Ammon's horn (tissue), 1 donor: ENCODE results near the gene INSRR.

ENCODE experiments used
- DNase-seq: peaks from one replicate; pipeline ENCODE4 v3.0.0-alpha.2; 2016; ENCODE audit warnings: low spot score

INSRR gene

DNA sequence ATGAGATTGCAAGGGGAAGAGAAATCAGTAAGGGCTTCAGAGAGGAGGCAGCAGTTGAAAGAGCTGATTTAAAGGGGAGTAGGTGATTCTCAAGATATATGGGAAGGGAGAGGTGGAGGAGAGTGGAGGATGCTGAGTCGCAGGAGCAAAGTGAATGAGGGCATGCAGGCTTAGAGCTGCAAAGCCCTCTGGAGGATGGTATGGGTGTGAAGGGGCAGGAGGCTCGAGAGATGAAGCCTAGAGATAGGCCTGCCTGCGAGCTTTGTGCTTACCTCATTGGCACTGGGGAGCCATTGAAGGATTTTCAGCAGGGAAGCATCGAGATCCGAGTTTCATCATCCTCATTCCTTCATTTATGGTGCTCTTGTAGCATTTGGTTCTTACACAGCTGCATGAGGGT lies 26.5 kb downstream of the INSRR start:
- no peak for DNase-seq

DNA sequence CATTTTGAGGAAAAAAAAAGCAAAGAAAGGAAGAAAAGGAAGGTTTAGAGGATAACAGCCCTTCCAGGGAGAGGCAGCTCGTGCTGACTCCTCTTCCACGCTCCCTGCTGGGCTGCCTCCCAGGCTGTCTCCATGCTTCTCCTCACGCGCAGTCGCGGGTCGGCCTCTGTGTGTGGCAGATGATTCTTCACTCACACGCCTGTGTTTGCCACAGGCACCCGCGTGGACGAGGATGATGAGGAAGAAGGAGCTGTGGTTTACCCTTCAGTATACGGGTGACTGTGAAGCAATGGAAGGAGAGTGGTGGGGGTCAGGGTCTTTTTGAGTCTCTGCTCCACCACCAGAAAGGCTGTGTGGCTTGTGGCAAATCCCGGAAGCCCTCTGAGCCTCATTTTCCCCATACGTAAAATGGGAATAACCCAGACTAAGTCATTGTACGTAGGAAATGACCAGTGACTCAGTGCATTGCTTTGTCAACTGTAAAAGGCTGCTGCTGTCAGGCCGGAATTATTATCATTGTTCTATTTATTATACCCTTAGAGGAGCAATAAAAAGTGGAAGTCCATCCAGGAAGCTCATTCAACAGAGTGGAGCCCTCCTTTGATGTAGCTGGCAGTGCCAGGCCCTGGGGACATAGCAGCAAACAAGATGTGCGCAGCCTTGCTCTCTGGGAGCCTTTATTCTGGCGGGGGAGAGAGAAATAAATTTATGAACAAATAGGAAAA lies 30.4 kb downstream of the INSRR start:
- no peak for DNase-seq

DNA sequence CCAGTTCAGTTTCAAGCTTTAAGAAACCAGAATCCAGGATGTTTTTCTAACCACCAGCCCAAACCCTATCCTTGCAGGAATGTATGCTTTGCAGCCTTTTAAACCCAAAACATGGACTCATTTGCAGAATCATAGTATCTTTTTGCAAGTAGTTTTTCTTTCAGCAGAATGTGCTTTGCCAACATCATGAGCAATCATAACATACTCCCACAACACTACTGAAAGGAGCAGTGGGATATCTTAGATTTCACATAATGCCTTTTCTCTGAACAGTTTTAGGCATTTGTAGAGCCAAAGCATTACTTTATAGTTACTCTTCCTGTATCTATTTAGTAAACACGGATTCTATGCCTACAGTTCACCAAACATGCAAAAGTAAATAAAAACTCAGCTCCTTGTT lies 32.3 kb downstream of the INSRR start:
- DNase-seq: no peak

DNA sequence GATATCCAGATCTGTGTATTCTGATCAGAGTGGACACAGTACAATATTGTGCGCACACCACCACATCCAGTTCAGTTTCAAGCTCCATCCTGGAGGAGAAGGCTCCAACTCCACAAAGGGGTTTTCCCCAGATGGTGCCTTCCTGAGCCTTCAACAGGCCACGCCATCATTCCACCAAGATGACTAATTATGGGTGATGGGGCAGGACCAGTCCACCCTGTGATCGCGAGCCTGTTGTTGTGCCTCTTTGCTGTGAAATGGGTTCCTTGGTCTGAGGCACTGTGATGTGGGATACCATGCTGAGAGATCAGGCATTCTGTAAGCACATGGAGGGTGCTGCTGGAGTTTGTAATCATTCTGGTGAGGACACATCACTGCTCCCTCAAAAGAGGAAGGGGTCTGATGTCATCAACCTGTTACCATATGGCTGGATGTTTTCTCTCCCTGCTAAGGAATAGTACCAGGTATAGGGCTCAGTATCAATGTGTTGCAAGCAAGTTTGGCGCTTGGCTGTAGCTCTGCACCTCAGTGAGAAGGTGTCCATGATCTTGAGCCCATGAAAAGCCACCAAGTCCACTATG lies 35.6 kb downstream of the INSRR start:
- DNase-seq: no peak

DNA sequence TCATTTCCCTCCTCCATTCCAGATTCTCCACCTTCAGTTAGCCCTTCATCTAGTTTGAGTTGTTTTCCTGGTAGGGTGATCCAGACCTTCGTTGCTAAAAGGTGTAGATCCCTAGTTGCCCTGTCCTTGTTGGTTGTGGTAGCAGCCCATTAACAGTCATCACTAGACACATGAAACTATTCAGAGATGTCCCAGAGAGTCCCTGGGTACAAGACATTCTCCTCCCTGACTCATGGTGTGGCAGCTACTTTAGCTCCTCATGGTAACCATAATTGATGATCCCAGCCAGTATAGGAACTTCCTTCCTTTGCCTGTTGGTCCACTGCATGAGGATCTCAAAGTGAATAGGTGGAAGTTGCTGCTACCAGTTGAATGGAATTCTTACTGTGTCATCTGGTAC lies 36.2 kb downstream of the INSRR start:
- DNase-seq: no peak

DNA sequence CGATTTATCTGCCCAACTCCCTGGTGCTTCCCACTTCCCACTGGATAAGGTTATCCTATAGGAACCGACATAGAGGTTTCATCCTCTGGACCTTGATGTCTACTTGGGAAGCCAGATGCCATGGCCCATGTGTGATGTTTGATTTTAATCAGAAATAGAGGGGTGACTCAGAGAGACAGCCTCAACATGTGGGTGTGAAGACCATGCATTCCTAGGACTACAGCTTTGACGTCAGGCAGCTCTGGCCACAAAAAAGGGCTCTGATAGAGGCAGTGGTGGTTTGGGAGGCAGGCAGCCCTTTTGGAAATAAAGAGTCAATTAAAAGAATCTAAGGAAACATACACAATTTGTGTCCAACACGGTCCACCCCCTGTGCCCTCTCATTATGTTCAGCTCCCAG lies 37.1 kb downstream of the INSRR start:
- no peak for DNase-seq

DNA sequence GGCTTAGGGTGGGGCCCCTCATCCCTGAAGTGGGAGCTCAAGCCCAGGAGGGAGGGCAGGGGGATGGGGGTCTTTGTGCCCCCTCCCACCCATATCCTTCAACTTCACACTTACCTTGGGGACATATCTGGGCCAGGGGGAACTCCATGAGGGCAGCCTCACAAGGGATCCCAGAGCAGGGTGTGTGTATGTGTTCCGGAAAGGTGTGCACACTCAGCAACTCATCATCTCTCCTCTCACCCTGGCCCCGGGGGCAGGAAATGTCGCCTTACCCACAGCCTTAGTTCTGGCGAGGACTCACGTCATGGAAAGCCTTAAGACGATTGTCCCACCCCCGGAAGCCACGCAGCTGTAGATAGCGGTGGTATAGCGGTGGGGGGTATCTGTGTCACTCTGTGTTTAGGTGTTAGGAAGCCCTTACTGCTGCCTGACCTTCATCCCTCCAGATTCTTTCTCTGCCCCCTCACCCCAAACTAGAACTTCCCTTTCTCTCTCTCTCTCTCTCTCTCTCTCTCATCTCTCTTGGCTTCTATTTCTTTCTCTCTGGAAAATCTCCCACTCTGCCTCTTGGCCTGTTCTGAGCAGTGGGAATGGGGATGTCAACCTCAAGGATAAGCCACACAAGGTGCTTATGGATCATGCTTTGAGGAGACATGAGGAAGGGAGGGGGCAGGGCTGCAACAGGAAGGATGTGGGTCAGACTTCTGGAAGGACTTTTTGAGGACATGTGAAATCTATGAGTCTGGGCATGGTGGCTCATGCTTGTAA lies 42.2 kb downstream of the INSRR start, which contains the start of gene SH2D2A:
TSS of gene SH2D2A (minus strand) at position 288 of the 768 bp plus-strand sequence. CDS start at position 148, 140 bp downstream.
- DNase-seq: no peak

DNA sequence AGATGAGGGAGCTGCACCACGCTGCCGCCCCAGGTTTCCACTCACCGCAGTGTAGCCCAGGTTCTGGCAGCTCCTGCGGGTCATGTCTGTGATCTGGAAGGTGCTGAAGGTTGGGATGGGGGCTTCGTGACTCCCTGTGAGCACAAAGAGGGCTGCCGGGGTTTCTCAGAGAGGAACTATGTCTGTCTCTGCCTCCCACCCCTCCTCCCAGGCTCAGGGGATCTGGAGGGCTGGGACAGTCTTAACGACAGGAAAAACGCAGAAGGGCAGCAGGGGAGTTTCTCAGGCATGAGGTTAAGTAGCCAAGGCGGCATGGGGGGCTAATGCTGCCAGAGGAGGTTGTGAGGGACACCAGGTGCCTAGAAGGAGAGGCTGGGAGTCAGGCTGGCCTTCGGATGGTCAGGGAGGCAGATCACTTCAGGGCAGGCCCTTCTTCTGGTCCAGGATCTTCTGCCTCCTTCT lies 42.9 kb downstream of the INSRR start:
- no peak for DNase-seq

DNA sequence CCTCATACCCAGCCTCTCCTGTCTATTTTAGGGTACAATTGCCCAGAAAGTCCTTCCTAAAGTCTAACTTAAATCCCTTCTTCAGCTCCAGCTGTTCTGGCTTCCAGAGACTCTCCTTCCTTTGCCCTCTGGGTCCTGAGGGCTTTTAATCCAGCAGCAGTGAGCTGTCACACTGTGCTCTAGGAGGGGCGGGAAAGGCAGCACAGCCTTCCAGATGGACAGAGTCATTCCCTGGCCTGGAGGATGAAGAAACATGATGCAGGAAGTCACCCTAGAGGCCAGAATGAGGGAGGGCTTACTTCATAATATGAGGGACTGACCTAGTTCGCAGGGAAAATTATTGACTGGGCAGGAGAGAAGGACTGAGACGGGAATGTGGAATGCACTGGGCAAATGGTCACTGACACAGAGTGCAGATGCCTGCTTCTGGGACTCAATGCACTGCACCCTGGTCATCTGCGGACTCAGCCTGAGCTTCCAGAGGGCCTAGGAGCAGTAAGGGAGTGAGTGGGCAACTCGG lies 43.5 kb downstream of the INSRR start:
- no peak for DNase-seq

DNA sequence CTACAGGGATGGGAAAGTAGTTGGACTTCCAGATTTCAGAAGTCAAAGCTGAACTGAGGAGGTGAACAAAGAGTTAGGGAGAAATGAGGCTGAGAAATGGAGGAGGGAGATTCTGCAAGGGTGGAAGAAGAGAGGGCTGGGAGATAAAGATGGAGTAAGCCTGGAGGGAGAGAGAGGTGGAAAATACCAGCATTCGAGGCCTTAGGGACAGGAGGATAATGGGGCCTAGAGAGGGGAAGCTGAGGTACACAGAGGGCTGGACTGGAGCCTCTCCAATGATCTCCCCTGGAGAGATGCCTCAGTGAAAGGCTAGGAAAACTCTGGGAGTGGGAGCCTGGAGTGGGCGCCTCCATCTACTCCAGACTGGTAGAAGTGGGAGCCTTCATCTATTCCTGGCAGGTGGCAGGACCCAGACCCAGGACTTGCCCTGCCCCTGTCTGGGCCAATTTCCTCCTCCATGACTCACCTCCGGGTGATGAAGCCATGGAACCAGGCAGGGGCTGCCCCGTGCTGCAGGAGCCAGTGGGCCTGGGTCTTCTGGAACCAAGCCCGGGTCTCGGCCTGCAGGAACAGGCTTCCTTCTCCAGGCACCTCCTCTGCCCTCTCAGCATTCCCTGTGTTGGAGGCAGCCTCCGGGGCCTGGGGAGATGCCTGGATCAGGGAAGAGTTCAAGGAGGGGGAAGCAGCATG lies 44.2 kb downstream of the INSRR start:
- no peak for DNase-seq

DNA sequence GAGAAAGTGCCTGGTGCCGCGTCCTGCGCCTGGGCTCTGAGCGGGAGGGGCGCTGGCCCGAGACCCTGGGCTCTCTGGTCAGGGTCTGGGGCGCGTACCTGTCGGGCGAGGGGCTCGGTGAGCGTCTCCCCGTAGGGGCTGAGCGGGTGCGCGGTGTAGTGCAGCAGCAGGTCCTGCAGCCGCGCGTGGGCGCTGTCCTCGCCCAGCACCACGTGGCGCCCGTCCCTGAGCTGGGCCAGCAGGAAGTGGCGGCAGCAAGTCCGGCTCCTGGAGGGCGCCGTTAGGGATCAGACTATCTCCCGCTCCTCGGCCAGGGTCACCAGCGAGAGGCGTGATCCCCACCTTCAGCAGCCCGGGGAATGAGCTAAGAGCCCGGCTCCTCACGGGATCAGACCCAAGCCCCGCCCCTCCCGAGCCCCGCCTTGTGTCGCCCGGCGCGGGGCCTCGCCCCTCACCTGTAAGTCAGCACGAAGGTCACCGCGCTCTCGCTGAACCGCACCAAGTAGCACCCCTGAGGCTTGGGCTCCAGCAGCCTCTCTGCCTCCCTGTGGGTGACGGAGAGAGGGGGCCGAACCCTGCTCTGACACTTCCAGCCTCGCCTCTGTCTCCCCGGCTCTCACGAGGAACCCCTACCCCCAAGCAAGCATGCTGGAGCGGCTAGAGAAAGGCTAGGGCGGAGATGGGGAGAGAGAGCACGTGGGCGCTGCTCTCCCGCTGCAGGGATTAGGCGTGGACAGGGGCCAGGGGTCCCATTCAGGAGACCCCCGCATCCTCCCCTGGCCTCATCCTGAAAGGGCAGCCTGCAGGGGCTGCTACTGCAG lies 45.0 kb downstream of the INSRR start:
- DNase-seq: peak; percentile 72

DNA sequence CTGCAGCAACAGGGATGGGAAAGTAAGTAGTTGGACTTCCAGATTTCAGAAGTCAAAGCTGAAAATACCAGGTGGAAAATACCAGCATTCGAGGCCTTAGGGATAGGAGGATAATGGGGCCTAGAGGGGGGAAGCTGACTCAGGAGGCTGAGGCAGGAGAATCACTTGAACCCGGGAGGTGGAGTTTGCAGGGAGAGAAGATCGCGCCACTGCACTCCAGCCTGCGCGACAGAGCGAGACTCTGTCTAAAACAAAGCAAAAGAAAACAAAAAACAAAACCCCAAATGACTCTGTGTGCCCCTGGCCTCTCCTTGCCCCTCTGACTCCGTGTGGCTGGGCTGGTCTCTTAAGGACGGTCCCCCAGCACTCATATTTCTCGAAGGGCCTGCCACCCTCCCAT lies 45.6 kb downstream of the INSRR start:
- DNase-seq: no peak

DNA sequence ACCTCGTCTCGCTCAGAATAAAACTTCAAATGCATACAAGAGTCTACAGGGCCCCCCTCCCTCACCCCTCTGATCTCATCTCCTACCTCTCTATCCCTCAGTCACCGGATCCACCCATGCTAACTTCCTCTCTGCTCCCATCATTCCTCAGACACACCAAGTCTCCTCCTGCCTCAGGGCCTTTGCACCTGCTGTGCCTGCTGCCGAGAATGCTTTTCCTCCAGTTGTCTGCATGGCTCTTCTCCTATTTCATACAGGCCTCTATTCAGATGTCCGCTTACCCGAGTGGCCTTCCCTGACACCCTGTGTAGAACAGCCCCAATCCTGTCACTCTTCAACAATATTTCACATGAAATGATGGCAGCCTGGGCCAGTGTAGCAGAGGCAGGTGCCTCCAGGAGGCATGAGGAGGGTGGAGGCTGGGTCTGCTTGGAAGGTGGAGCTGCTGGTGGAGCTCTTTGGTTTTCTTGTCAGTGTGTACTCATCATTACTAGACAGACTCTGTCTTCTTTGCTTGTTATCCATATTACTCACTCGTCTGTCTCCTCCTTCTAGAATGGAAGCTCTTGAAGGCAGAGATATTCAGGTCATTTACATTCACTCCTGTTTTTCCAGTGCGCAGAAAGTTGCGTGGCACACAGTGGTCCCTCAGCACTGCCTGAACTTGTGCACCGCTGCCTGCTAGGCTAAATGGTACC lies 46.5 kb downstream of the INSRR start:
- no peak for DNase-seq

DNA sequence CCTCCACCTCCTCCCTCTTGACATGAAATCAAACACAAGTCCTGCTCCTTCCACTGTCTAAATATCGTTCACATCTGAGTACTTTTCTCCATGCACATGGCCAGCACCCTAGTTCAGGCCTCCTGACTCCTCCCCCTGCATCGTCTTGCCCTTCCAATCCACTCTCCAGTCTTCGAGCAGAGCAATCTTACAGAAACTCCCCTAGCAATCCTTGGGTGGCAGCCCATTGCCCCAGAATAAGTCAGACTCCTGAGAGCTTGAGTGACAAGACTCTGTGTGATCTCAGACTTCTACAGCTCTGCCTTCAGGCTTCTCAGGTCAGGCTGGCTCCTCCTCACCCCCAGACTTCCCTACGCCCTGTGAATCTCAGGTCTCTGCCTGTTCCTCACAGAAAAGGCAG lies 47.7 kb downstream of the INSRR start:
- DNase-seq: no peak

DNA sequence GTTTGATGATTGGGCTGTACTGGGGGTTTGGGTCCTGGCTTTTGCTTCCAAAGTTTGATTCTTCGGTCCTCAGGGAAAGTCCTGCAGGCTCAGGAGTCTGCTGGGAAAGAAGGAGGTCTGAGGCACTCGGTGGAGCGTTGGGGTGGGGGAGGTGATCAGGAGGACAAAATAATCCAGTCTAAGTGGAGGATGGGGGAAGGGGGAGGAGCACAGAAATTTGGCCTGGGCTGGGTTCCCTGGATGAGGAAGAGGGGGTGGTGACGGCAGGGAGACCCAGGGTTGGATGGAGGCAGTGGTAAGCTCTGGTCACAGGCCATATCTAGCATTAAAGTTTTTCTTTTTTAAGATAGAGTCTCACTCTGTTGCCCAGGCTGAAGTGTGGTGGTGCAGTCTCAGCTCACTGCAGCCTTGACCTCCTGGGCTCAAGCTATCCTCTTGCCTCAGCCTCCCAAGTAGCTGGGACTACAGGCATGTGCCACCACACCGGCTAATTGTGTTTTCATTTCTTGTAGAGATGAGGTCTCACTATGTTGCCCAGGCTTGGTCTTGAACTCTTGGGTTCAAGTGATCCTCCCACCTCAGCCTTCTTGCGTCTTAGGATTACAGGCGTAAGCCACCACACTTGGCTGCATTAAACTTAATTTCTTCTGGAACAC lies 49.1 kb downstream of the INSRR start:
- no peak for DNase-seq

DNA sequence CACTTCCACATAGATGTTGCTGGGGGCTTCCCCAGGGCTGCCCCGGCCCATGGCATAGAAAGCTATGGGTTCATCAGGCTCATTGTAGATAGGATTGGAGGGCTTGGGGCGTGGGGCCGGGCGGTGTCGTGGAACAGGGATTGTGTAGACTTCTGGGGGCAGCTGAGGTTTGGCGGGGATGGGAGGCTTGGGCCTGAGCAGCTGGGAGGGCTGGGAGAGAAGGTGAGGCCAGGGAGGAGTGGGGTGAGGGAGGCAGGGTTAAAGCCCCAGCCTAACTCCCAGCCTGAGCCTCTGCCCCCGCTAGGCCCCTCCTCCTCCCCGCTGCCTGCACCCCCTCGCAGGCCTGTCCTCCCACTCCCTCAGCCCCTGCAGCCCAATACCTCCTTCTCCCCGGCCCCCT lies 49.6 kb downstream of the INSRR start:
- DNase-seq: no peak

DNA sequence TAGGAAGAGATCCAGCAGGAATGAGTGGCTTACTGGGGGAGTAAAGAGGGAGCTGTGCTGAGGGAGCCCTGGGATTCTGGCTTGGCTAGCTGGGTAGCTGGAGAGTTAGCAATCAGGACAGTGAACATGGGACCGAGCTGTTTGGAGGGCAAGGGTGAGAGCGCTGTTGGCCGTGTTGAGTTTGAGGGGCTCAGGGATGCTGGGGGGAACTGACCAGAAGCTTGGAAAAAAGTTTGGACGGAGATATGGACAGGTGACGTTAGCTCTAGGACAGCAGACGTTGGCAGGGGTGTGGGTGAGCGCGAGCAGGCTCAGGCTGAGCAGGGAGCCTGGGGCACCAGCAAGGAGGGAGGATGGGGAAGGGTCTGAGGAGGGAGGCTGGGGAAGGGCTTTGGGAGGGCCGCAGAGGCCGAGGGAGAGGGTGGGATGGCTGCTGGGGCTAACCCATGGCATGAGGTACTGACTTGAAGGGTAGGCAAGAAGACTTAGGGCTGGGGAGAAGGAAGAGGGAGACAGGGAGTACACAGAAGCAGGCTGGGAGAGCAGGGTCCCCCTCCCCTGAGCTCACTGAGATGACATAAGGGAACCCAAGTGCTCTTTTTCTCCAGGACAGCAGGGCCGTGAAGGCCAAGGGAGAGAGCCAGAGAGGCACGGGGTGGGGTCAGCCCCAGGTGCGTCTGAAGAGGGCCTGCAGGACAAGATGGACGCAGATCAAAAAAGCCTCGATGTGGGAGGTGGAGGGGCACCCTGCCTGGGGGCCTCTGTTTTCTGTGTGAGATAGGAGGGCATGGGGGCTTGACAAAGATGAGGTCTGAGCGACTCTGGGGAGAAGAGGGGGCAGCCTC lies 50.5 kb downstream of the INSRR start:
- no peak for DNase-seq

DNA sequence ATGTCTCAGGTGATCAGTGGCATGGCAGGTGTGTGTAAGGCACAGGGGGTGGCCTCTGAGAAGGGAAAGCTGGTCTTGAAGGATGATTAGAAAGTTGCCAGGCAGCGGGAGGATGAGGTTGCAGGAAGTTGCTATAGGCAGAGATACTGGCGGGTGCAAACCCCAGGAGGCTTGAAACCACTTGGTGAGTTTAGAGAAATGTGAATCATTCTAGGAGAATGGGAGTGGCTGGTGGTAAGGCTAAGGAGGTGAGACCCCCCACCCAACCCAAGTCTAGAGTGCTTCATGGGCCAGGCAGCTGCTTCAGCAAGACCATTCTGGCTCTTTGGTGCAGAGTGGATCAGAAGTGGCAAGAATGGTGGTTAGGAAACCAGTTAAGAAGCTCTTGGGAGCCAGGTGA lies 51.3 kb downstream of the INSRR start:
- no peak for DNase-seq
